HG03469 (cell line): ENCODE results near the gene CDH23.
A peak's percentile ranks its signal among the peaks of the same experiment; 100 is the strongest.

Experiments
- ATAC-seq: cut with Tn5 transposase; IDR thresholded peaks from one replicate; pipeline ENCODE4 v1.9.1; 2021; ENCODE audit warnings: mild to moderate bottlenecking, moderate library complexity, moderate number of reproducible peaks; ENCODE audit not compliant: unreplicated experiment

Gene CDH23

DNA sequence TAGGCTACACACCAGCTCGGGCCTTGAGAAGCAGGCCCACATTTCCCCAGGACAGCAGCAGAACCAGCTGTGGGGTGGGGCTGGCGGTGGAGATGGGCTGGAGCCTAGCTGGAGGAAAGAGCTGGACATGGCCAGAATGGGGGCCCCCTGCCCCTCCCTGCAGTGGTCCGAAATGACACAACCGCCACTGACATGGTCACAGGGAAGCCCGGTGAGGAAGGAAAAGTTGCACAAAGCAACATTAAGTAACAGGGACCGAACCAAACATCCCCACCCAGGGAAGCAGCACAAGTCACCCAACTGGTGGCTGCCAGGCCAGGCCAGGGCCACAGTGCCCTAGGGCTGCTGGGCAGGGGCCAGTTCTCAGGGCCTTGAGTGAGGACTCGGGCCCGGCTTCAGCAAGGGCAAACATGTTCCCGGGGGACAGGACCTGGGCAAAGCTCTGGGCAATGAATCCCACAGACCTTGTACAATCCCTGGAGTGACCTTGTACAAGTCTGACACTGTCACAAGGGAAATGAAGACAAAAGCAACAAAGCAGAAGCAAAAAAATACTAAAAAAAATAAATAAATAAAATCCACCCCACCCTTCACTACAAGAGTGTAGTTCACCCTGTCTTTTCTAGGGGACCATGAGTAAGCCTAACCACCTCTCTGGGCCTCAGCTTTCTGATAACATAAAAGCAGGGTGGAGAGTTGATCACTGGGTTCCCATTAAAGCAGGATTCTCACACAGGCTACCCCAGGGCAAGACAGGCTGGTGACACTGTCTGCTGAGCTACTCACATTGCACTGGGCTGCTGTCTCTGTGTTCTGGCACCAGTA, 421.3 kb downstream of the CDH23 start:
- no peak for ATAC-seq

DNA sequence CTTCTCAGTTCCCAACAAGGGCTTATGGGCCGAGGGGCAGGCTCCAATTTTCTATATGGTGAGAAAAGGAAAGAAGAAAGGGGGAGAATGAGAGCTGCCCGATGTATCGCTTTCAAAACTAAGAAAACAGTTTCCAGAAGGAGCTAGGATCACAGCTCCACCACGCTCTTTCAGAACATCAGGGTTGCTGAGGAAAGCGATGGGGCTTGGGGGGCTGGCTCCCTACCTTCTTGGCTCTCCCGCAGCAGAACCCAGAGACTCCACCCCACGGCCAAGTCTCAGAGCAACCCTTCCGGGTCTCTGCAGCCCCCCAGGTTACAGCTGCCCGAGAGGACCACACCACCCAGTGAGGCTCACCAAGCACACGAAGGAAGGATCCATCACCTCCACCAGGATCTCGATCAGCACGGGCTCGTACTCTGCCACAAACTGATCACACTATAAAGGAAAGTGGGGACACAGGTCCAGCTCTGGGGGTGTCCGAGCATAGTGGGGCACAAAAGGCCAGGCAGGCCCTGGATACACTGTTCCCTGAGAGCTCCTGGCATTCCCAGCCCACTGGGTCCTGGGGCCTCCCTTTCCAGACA, 422.0 kb downstream of the CDH23 start:
- ATAC-seq: no peak

DNA sequence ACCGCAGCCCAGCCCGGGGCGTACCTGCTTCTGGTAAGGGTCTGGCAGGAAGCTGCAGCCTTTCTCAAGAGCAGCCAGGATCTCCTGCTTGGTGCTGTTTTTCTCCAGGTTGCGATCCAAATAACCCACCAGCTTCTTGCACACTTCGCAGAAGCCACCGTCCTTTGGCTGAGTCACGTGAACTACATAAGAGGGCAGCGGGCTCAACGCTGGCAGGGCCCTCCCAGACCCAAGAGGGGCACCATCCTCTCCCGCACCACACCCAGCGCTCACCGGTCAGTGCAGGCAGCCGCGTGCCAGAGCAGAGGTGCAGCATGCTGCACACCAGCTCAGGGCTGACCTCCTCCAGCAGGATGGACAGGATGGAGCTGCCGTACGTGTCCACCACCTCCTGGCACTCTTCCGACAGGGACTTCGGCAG, 422.7 kb downstream of the CDH23 start:
- ATAC-seq: no peak

GRCh38 chr10:71819985-71820384, 423.3 kb downstream of the CDH23 start:
- no peak for ATAC-seq

GRCh38 chr10:71820966-71821365, 424.2 kb downstream of the CDH23 start:
- ATAC-seq: no peak

GRCh38 chr10:71821909-71822763, 425.4 kb downstream of the CDH23 start:
- ATAC-seq: no peak

GRCh38 chr10:71823356-71823755, 426.6 kb downstream of the CDH23 start:
- ATAC-seq: no peak

- ATAC-seq: no peak
Observed at GRCh38 chr10:71824333-71824732, 427.6 kb downstream of the CDH23 start.

- ATAC-seq: no peak
Observed at GRCh38 chr10:71825217-71825616, 428.5 kb downstream of the CDH23 start.

GRCh38 chr10:71827852-71828251, 431.1 kb downstream of the CDH23 start:
- ATAC-seq: no peak

- ATAC-seq: no peak
Observed at GRCh38 chr10:71828702-71829101, 432.0 kb downstream of the CDH23 start.

DNA sequence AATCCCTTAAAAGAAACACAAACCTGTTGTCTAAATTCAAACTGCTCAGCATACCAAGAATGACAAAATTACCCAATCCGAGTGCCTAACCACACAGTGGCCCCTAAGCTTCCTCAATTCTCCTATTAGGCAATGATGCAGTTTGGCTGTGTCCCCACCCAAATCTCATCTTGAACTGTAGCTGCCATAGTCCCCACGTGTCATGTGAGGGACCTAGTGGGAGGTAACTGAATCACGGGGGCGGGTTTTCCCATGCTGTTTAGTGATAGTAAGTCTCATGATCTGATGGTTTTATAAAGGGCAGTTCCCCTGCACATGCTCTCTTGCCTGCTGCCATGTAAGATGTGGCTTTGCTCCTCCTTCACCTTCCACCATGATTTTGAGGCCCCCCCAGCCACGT, 432.5 kb downstream of the CDH23 start:
- no peak for ATAC-seq

- ATAC-seq: no peak
Observed at GRCh38 chr10:71829896-71830295, 433.2 kb downstream of the CDH23 start.

GRCh38 chr10:71830726-71831125, 434.0 kb downstream of the CDH23 start:
- ATAC-seq: no peak

DNA sequence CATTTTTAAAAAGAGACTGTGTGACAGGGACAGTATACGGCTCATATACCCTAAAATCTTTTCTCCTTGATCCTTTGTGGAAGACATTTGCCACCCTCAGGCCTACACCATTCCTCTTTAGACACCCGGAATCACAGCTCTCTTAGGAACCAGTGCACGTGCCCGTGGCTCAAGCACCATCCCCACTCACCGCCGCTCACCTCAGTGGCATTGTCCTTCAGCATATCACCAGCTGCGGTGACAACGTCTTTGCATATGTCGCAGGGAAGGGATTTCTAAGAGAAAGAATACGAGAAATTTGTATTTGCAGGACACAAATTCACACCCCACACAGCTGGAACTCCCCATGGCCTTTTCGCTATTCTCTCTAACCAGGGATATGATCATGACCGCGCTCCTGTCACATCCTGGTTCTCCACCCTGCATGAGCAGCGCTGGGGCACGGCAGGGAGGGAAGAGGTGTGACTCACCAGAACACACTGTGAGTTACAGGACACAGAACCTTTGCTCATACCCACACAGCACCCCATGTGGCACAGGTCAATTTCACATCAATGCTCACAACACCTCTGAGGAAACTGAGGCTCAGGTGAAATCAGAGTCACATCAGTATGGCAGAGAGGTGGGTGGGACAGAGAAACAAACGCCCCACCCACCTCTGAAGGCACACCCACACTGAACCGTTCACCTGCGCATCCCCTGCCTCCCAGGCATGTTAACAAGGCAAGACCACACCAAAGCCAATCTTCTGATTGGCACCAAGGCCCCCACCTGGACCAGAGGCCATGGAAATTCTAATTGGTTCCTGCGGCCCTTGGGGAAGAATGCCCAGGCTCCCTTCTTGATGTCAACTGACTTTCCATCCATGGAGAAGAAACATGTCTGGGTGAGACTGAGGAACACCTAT, 435.2 kb downstream of the CDH23 start:
- ATAC-seq: no peak

DNA sequence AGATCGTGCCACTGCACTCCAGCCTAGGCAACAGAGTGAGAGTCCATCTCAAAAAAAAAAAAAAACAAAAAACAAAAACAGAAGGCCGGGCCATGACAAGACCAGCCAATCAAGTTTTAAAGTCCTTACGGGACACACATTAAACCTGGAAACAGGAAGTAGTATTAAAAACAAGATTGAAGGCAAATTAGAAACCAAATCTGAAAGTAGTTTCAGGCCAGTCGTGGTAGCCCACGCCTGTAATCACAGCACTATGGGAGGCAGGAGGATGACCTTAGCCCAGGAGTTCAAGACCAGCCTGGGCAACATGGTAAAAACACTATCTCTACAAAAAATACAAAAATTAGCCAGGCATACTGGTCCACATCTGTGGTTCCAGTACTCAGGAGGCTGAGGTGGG, 436.2 kb downstream of the CDH23 start:
- ATAC-seq: no peak

DNA sequence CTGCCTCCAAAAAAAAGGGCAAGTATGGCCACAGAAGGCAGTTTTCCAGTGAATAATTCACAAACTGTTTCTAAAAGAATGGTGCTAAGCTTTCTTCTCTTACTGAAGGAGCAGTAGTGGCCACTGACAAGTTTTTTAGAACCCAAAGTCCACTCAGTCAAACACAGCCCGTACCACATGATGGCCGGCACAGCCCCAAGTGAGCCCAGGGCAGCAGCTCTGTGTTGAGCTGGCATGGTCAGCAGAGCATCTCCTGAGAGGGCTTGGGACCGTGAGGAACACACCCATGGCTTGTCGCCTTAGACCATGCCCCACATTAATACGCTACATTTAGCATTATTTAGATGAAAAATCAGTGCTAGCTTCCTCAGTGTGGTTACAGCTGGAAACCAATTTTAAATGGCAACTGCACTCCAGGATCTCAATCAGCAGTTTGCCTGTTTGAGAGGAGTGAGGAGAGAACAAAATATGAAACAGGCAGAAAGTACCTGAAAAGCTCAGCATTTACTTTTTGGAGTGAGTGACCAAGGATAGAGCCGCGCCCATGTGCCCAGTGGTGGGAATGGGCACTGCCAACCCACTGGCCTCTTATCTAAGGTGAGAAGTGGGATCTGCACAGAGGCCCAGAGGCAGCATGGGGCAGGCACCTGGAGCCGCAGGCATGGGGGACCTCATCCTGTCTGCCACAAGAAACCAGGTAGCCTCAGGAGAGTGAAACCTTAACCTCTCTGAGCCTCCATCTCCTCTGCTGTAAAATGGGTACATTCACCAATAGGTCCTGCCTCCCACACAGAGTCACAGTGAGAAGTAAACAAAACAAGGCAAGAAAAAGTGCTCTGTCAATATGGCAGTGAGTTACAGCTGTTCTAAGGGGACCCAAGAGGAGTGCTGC, 437.0 kb downstream of the CDH23 start:
- ATAC-seq: no peak

DNA sequence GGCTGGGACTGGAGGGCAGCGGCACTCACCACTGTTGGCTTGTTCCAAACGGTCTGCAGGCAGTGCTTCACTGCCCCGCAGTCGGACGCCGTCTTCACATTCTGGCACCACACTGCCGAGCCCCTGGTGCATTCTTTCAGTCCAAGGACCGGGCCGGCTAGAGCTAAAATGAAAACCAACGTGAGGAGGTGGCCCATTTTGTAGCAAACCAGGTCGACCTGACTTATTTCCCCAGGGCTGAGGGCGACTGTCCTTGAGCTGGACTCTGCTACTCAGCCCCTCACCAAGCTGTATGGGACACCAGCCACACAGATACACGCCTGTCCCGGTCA, 437.6 kb downstream of the CDH23 start:
- ATAC-seq: no peak

DNA sequence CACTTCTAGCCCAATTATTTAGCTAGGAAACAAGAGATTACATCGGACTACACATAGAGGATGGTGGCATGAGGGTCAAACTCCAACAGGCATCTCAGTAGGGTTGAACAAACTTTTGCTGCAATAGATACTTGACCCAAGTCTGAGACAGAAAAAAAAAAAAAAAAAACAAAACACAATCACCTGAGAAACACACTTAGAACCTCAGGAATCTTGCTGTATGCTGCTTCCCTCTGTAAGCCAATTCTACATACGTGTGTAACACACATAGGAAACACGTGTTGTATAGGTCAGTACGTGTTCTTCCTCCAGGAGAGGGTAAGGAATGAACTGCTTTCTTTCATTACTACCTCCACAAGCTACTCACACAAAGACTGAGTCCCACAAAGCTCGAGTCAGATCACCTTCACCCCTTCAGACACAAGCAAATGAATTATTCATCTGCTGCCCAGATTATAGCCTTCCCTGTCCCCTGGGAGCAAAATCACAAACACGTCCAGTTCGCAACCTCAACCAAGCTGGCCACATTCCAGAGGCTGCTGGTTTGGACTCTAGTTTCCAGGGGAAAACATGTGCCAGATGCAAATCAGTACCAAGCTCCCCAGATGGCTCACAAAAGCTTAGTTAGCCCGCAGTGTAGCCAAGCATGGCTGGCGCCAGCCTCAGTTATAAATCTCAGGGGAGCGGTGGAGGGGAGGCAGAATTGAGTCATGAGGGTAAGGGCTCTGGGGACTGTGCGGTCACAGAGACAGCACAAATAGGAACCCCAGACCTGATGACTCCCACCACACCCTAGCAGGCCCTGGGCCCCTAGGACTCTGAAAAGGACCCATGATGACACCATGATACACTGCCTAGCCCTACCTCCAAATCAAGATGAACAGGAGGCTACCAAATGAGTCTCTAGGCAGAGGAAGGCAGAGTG, 439.2 kb downstream of the CDH23 start:
- peak; percentile 71 for ATAC-seq
